Measurements from ENCODE around the gene HNRNPR.
"Not testable (repeated sequence)": the region's sequence is repeated elsewhere in the genome, so short reads cannot be mapped to it uniquely, and the experiment has no call there.

The HNRNPR gene

DNA sequence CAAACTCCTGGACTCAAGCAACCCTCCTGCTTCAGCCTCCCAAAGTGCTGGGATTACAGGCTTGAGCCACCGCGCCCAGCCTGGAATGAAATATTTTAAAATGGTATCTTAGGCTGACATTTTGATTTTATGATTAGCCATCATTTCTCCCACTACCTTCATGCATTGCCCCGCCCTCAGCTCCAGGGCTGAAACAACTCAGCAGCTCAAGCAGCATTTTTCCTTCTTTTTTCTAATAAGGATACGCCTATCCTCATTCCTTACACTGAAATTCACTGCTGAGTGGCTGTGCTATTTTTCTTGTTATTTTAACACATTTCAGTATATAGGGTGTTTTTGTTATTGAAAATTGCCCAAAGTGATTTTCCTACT is 70.0 kb downstream of the HNRNPR start:
- H3K4me3 Mint-ChIP-seq = no peak overlapping the region
- DNase-seq = no peak
- peaks cover 38 to 45% of the 10 kb centered on the region in 2 donors for H3K27me3 Mint-ChIP-seq
- H3K9me3 Mint-ChIP-seq = no peaks in the 10 kb centered on the region
- ATAC-seq (replicated peaks) = no peak
- no peaks in the 10 kb centered on the region for H3K36me3 Mint-ChIP-seq
- no peaks in the 10 kb centered on the region for H3K4me1 Mint-ChIP-seq
- H3K27ac Mint-ChIP-seq = no peak overlapping the region

GRCh38 chr1:23273450-23274133 is 70.5 kb downstream of the HNRNPR start:
- Mint-ChIP-seq H3K4me1 (no peaks in the 10 kb centered on the region), H3K4me3 (no peak overlapping the region), H3K27me3 (peaks cover 38 to 45% of the 10 kb centered on the region in 2 donors), H3K36me3 (no peaks in the 10 kb centered on the region), H3K9me3 (no peaks in the 10 kb centered on the region), H3K27ac (peak overlapping the region; percentile 43)
- ATAC-seq (replicated peaks) (no peak), DNase-seq (no peak)

DNA sequence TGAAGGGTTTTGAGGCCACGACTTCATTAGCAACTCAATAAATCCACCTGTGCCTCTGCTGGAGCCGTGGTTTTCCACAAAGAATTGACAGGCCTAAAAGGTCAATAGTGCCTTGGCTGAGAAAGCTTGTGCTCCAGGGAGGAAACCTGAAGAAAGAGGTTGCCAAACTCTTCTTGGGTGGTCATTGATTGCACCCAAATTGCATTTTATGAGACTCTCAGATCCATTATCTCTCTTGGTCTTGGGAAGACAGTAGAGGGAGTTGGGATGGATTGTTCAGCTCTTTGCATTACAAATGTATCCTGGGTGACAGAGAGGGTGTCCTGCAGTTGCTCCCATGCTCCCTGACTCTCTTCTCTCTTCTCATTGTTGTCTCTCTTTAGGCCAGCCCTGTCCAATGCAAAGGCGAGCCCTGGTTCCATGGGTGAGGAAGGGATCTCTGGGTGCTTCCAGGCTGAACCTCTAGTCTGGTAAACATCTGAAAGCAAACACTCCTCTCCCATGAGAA is 80.7 kb downstream of the HNRNPR start:
- peaks cover 0 to 1% of the 10 kb centered on the region in 2 donors for H3K27me3 Mint-ChIP-seq
- no peak for ATAC-seq (replicated peaks)
- no peak overlapping the region for H3K27ac Mint-ChIP-seq
- H3K4me3 Mint-ChIP-seq = no peak overlapping the region
- no peaks in the 10 kb centered on the region for H3K36me3 Mint-ChIP-seq
- no peak for DNase-seq
- H3K4me1 Mint-ChIP-seq = no peaks in the 10 kb centered on the region
- H3K9me3 Mint-ChIP-seq = no peaks in the 10 kb centered on the region

GRCh38 chr1:23258082-23258481 is 86.0 kb downstream of the HNRNPR start:
- not testable (repeated sequence) for H3K36me3 Mint-ChIP-seq; H3K9me3 Mint-ChIP-seq; H3K4me1 Mint-ChIP-seq; H3K4me3 Mint-ChIP-seq; H3K27ac Mint-ChIP-seq; ATAC-seq (replicated peaks); DNase-seq
- peaks cover 9 to 12% of the 10 kb centered on the region in 2 donors for H3K27me3 Mint-ChIP-seq

DNA sequence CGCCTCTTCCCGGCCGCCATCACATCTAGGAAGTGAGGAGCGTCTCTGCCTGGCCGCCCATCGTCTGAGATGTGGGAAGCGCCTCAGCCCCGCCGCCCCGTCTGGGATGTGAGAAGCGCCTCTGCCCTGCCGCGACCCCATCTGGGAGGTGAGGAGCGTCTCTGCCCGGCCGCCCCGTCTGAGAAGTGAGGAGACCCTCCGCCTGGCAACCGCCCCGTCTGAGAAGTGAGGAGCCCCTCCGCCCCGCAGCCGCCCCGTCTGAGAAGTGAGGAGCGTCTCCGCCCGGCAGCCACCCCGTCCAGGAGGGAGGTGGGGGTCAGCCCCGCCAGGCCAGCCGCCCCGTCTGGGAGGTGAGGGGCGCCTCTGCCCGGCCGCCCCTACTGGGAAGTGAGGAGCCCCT is 86.7 kb downstream of the HNRNPR start:
- not testable (repeated sequence) for H3K4me1 Mint-ChIP-seq; H3K27ac Mint-ChIP-seq; H3K36me3 Mint-ChIP-seq; H3K9me3 Mint-ChIP-seq; DNase-seq; ATAC-seq (replicated peaks); H3K4me3 Mint-ChIP-seq
- peaks cover 9 to 12% of the 10 kb centered on the region in 2 donors for H3K27me3 Mint-ChIP-seq
